Hematopoietic multipotent progenitor cell treated with erythropoietin and hydrocortisone succinate and interleukin-3 and kit ligand, for 4 days (in vitro differentiated cells): ENCODE measurements around the gene RNF182.
"Not testable (repeated sequence)": the region's sequence is repeated elsewhere in the genome, so short reads cannot be mapped to it uniquely, and the experiment has no call there.

Experiments used
- DNase-seq: peaks from one replicate; pipeline ENCODE4 v3.0.0-alpha.2; 2015

Gene RNF182

GRCh38 chr6:14004258-14004657, 79.5 kb downstream of the RNF182 start:
- no peak for DNase-seq

DNA sequence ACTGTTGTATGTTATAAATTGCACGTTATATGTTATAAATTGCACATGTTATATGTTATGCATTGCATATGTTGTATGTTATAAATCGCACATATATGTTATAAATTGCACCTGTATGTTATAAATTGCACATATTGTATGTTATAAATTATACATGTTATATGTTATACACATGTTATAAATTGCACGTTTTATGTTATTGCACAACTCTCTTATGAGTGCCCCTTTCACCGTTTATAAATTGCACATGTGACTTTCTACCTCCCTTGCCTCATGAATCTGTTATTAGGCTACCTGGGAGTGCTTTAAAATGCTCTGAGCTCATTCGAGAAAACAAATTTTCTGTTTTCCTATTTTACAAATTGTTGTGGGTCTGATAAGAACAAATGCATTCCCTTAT, 84.1 kb downstream of the RNF182 start:
- DNase-seq: no peak

DNA sequence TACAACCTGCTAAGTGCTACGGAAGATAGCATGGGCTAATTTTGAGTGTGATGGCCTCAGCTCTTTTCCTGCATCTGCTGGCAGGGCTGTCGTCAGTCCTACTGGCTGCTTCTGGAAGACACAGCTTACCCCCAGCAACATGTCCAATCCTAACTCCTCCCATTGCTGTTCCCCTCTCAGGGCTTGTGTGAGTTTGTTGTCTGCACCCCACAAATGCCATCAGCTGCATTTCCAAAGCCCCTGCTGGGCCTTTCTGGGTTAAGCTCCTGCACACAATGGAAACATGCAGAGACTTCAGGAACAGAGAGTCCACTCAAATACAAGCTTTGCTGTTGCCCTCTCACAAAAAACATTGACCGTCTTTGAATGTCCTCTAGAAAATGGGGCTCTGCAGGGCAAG, 84.7 kb downstream of the RNF182 start:
- DNase-seq: no peak

GRCh38 chr6:14010275-14010674, 85.5 kb downstream of the RNF182 start:
- DNase-seq: no peak

DNA sequence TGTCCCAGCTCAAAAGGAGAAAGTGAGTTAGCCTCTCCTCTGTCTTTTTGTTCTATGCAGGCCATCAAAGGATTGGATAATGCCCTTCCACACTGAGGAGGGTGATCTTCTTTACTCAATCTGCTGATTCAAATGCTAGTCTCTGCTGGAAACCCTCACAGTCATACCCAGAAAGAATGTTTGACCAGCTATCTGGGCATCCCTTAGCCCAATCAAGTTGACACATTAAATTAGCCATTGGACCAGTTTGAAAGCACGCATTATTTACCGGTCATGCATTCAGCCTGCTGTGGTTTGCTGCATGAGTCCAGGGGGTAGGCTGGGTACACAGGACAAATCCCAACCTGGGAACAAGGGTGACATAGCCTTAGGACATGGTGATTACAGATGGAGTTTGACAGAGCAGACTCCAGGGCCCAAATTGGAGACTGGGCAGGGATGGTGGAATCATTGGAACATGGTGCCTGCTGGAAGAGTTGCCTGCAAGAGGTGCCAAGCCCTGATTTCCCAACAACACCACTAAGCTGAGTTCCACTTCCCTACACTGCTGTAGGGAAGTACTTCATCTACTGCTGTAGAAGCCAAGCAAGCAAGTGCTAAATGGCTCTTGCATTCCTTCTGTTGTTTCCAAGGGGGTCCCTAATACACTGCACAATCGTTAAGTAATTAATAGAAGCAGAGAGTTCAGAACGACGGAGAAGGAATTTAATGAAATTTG, 87.7 kb downstream of the RNF182 start:
- DNase-seq: no peak

- DNase-seq: no peak
Measured at GRCh38 chr6:14015964-14016363, 91.2 kb downstream of the RNF182 start.

DNA sequence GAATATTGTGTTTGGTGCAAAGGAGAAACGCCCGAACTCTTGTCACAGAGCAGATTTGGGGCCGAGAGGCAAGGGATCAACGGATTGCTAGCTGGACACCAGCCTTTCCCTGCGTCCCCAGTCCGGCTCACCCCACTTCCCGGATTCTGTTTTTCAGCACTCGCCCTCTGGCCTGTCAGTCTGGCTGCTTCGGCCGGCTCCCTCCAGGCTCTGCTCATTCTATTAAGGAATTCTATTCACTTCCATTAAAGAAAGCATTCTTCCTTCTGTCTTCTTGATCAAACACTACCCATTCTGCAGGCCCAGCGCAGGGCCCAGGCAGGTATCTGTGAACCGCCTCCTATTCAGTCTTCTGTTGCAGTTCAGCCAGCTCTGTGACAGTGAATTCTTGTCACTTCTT, 91.7 kb downstream of the RNF182 start:
- DNase-seq: no peak

- no peak for DNase-seq
Measured at GRCh38 chr6:14016935-14017625, 92.3 kb downstream of the RNF182 start.

DNA sequence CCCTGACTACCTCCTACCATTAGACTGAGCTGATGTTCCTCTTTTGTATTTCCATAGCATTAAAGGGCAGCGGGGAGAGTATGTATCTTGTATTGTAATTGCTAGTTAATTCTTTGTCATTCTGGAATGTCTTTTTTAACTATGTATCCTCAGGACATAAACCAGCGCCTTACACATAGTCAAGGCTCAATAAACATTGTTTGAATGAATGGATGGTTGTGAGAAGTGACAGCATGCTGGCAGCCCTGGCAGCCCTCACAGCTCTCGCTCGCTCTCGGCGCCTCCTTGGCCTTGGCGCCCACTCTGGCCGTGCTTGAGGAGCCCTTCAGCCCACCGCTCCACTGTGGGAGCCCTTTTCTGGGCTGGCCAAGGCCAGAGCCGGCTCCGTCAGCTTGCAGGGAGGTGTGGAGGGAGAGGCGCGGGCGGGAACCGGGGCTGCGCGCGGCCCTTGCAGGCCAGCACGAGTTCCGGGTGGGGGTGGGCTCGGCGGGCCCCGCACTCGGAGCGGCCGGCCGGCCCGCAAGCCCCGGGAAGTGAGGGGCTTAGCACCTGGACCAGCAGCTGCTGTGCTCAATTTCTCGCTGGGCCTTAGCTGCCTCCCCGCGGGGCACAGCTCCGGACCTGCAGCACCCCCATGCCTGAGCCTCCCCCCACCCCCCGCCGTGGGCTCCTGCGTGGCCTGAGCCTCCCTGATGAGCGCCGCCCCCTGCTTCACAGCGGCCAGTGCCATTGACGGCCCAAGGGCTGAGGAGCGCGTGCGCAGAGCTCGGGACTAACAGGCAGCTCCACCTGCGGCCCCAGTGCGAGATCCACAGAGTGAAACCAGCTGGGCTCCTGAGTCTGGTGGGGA, 93.1 kb downstream of the RNF182 start:
- DNase-seq: no peak

DNA sequence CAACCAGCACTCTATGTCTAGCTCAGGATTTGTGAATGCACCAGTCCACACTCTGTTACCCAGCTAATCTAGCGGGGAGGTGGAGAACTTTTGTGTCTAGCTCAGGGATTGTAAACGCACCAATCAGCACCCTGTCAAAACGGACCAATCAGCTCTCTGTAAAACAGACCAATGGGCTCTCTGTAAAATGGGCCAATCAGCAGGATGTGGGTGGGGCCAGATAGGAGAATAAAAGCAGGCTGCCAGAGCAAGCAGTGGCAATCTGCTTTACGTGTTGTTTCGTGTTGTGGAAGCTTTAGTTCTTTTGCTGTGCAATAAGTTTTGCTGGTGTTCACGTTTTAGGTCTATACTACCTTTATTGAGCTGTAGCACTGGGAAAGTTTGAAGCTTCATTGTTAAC, 93.8 kb downstream of the RNF182 start:
- not testable (repeated sequence) for DNase-seq

DNA sequence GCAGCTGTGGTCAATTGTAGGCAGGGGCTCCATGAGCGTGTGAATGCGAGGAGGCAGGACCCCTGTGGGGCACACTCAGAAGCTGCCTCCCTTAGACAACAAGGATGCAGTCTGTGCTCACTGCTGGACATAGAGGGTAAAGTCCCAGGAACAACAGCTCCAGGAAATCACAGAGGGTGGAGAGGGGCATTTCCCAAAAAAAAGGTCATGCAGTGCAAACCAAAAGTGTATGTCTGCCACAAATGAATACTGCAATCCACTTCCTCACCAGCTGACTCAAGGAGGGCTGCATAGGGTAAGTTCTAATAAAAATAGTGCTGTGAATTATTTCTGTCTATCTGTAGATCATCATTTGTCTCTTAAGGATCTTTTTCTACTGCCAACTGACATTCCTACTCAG, 95.8 kb downstream of the RNF182 start:
- DNase-seq: no peak

GRCh38 chr6:14021449-14021848, 96.7 kb downstream of the RNF182 start:
- DNase-seq: no peak

DNA sequence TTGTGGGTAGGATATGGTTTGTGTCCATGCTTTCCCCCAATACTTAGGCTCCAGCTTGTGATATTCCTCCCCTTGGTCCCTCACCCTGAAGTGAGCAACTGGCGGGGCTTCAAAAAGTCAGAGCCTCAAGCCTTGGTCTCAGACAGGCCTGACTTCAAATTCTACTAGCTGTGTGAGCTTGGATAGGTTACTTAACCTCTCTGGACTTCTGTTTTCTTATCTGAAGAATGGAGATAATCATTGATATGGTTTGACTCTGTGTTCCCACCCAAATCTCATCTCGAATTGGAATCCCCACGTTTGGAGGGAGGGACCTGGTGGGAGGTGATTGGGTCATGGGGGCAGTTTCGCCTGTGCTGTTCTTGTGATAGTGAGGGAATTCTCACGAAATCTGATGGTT, 97.9 kb downstream of the RNF182 start:
- no peak for DNase-seq

- DNase-seq: no peak
Measured at GRCh38 chr6:14023855-14024254, 99.1 kb downstream of the RNF182 start.

- peak; percentile 43 for DNase-seq
Measured at GRCh38 chr6:14025160-14025559, 100.4 kb downstream of the RNF182 start.

DNA sequence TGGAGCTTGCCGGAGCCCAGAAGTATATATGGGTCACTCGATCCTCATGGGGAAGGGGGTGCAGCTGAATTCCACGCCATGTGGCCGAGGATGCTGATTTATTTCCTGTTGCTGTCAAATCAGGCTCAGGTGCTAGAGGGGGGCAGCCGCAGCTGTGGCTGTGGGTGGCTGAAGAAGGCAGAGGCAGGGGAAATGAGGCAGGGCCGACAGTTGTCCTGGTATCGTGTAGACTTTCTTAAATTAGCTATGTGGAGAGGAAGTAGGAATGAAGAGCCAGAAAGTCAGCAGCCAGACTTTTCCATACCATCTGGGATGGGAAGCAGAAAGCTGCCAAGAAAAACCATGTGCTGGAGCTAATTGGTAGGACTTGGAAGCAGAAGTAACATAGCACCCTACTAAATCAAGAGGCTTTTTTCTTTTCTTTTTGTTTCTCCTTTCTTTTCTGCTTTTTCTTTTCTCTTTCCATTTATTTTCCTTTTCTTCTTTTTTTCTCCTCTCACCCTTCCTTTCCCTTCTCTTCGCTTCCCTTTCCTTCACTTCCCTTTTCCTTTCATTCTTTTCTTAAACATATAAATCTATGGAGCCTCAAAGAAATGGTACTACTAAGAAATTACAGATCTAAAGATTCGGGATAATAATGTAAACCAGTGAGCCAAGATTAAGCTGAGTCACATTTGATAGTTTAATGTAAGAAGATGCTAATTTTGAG, 102.2 kb downstream of the RNF182 start:
- DNase-seq: no peak

- no peak for DNase-seq
Measured at GRCh38 chr6:14028631-14029030, 103.9 kb downstream of the RNF182 start.

DNA sequence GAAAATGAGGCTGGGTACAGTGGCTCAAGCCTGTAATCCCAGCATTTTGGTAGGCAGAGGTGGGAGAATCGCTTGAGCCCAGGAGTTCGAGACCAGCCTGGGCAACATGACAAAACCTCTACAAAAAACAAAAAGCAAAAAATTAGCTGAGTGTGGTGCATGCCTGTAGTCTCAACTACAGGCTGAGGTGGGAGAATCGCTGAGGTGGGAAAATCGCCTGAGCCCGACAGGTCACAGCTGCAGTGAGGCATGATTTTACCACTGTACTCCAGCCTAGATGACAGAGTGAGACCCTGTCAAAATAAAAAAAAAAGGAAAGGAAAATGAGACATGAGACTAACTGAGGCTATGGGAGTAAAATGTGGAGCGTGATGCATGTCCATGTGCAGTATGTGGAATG, 104.9 kb downstream of the RNF182 start:
- no peak for DNase-seq
